H1 (cell line): ENCODE data around the gene GSC. TPM values are rescaled to one million over a fixed set of nuclear protein-coding genes. Genes with fewer than 3 reads are reported as not detected.

Experiments
- CTCF ChIA-PET: fragments of 300-600 bp; sonication (Branson Sonifier 250); formaldehyde crosslinking; loops from one replicate; lab custom pipeline; 2021; ENCODE audit not compliant: partially characterized antibody; lab: Charles Lee
- POLR2A ChIA-PET: fragments of 300-600 bp; sonication (Branson Sonifier 250); formaldehyde crosslinking; loops from one replicate; lab custom pipeline; 2021; ENCODE audit warnings: inconsistent platforms; ENCODE audit not compliant: partially characterized antibody; lab: Charles Lee
- DNase-seq, 2 experiments: peaks; one replicate each; pipeline versions ENCODE4 v3.0.0 to v3.0.0-alpha.2; 2010 to 2022; ENCODE audit warnings: low spot score in 2 of 2, low read depth in 1 of 2, mixed read lengths in 1 of 2
- FAIRE-seq: peaks from 2 replicates; lab custom pipeline; 2011; peaks lifted over from hg19 to GRCh38; lab: Jason Lieb, UNC
- H2AFZ ChIP-seq: 2 replicates; pipeline ENCODE4 v1.8.1; 2012; ENCODE audit warnings: low read length, inconsistent platforms
- H2AK5ac ChIP-seq: 2 replicates; pipeline ENCODE4 v1.6.1; 2013; ENCODE audit warnings: low read depth, low read length
- H2BK120ac ChIP-seq: replicated peaks from 2 replicates; pipeline ENCODE3; 2013; ENCODE audit warnings: low read depth, low read length, inconsistent platforms
- H2BK12ac ChIP-seq: 2 replicates; pipeline ENCODE4 v1.6.1; 2013; ENCODE audit warnings: low read depth, low read length
- H2BK15ac ChIP-seq: 2 replicates; pipeline ENCODE4 v1.6.1; 2013; ENCODE audit warnings: low read length
- H2BK20ac ChIP-seq: 2 replicates; pipeline ENCODE4 v1.6.1; 2013; ENCODE audit warnings: low read length
- H2BK5ac ChIP-seq: 2 replicates; pipeline ENCODE4 v1.6.1; 2013; ENCODE audit warnings: low read depth, low read length
- H3K14ac ChIP-seq: 2 replicates; pipeline ENCODE4 v1.6.1; 2013; ENCODE audit warnings: inconsistent platforms; ENCODE audit not compliant: insufficient read length
- H3K18ac ChIP-seq: 2 replicates; pipeline ENCODE4 v1.6.1; 2013; ENCODE audit warnings: low read length; ENCODE audit errors: extremely low read depth
- H3K23ac ChIP-seq: 2 replicates; pipeline ENCODE4 v1.6.1; 2013; ENCODE audit warnings: inconsistent platforms; ENCODE audit not compliant: insufficient read length
- H3K23me2 ChIP-seq: 2 replicates; pipeline ENCODE4 v1.6.1; 2013; ENCODE audit warnings: low read depth, low read length
- H3K27ac ChIP-seq: 2 replicates; pipeline ENCODE4 v1.6.1; 2011; ENCODE audit warnings: low read depth, low read length, inconsistent platforms
- H3K27me3 ChIP-seq, 4 experiments: replicated peaks in 1 of 4; 1 replicate in 1 of 4; 2 replicates in 3 of 4; pipeline versions ENCODE4 v1.6.1 to v1.8.1; 2011 to 2013; ENCODE audit warnings: low read length in 3 of 4, mild to moderate bottlenecking in 3 of 4, inconsistent platforms in 2 of 4, mixed read lengths in 2 of 4, moderate library complexity in 1 of 4; ENCODE audit not compliant: control insufficient read depth in 3 of 4, insufficient read depth in 3 of 4; ENCODE audit errors: extremely low read depth in 1 of 4
- H3K36me3 ChIP-seq, 4 experiments: 2 replicates each; pipeline versions ENCODE4 v1.6.1 to v1.8.1; 2011 to 2013; ENCODE audit warnings: mild to moderate bottlenecking in 4 of 4, low read length in 3 of 4, moderate library complexity in 2 of 4, control low read depth in 1 of 4, inconsistent platforms in 1 of 4; ENCODE audit not compliant: insufficient read depth in 4 of 4, control insufficient read depth in 2 of 4
- H3K4ac ChIP-seq: replicated peaks from 2 replicates; pipeline ENCODE3; 2013; ENCODE audit warnings: low read length, low read depth, mixed read lengths, inconsistent platforms; ENCODE audit not compliant: insufficient read length
- H3K4me1 ChIP-seq, 4 experiments: replicated peaks in 1 of 4; 1 replicate in 1 of 4; 2 replicates in 3 of 4; pipeline versions ENCODE4 v1.6.1 to v1.8.1; 2011 to 2013; ENCODE audit warnings: low read length in 3 of 4, inconsistent platforms in 2 of 4, mixed read lengths in 1 of 4; ENCODE audit not compliant: insufficient read depth in 4 of 4, control insufficient read depth in 3 of 4
- H3K4me2 ChIP-seq, 2 experiments: 2 replicates each; pipeline versions ENCODE4 v1.6.1 to v1.8.1; 2011 to 2013; ENCODE audit warnings: low read depth in 2 of 2, low read length in 2 of 2, control low read depth in 1 of 2, inconsistent platforms in 1 of 2, mild to moderate bottlenecking in 1 of 2; ENCODE audit not compliant: insufficient read depth in 1 of 2
- H3K4me3 ChIP-seq, 4 experiments: fragments of 200-600, 300-600 bp in 1 of 4; sonication (generic), shearing (Covaris generic), sonication (Bioruptor Twin) in 1 of 4; 2 replicates each; pipeline versions ENCODE4 v1.5.1 to v1.8.1; 2011 to 2016; ENCODE audit warnings: low read length in 4 of 4, low read depth in 3 of 4, control low read depth in 2 of 4, inconsistent platforms in 2 of 4, mild to moderate bottlenecking in 2 of 4, mixed read lengths in 1 of 4, moderate library complexity in 1 of 4; ENCODE audit not compliant: insufficient read depth in 2 of 4; ENCODE audit errors: extremely low read depth in 1 of 4
- H3K56ac ChIP-seq: replicated peaks from 2 replicates; pipeline ENCODE3; 2013; ENCODE audit warnings: low read depth, mild to moderate bottlenecking, mixed read lengths, low read length, inconsistent platforms; ENCODE audit not compliant: insufficient read length
- H3K79me1 ChIP-seq: 2 replicates; pipeline ENCODE4 v1.6.1; 2013; ENCODE audit warnings: low read depth, low read length, control low read depth
- H3K79me2 ChIP-seq, 2 experiments: 2 replicates each; pipeline versions ENCODE4 v1.6.1 to v1.8.1; 2012 to 2013; ENCODE audit warnings: low read length in 2 of 2, mild to moderate bottlenecking in 2 of 2, inconsistent platforms in 1 of 2; ENCODE audit not compliant: insufficient read depth in 2 of 2, control insufficient read depth in 1 of 2
- H3K9ac ChIP-seq, 4 experiments: replicated peaks in 1 of 4; 1 replicate in 1 of 4; 2 replicates in 3 of 4; pipeline versions ENCODE4 v1.6.1 to v1.8.1; 2011 to 2013; ENCODE audit warnings: low read depth in 3 of 4, low read length in 3 of 4, control low read depth in 2 of 4, mild to moderate bottlenecking in 2 of 4, moderate library complexity in 2 of 4, inconsistent platforms in 1 of 4; ENCODE audit errors: extremely low read depth in 1 of 4
- H3K9me3 ChIP-seq, 2 experiments: 2 replicates each; pipeline versions ENCODE4 v1.6.1 to v1.8.1; 2012 to 2013; ENCODE audit warnings: mild to moderate bottlenecking in 2 of 2, moderate library complexity in 2 of 2, control low read depth in 1 of 2, inconsistent platforms in 1 of 2, low read depth in 1 of 2, low read length in 1 of 2, mixed read lengths in 1 of 2; ENCODE audit not compliant: insufficient read depth in 2 of 2
- H4K20me1 ChIP-seq, 2 experiments: replicated peaks in 1 of 2; 2 replicates each; pipeline versions ENCODE3 to v1.8.1; 2011 to 2013; ENCODE audit warnings: inconsistent platforms in 2 of 2, low read length in 2 of 2, mild to moderate bottlenecking in 1 of 2; ENCODE audit not compliant: insufficient read depth in 2 of 2, control insufficient read depth in 1 of 2
- H4K5ac ChIP-seq: 2 replicates; pipeline ENCODE4 v1.6.1; 2013; ENCODE audit warnings: low read length, low read depth, mixed read lengths, inconsistent platforms; ENCODE audit not compliant: insufficient read length
- H4K8ac ChIP-seq: 2 replicates; pipeline ENCODE4 v1.8.0; 2013; ENCODE audit warnings: mild to moderate bottlenecking, moderate library complexity, low read length, inconsistent platforms; ENCODE audit not compliant: insufficient read depth; ENCODE audit errors: extremely low read depth
- H4K91ac ChIP-seq: replicated peaks from 2 replicates; pipeline ENCODE3; 2013; ENCODE audit warnings: low read length, mixed read lengths, inconsistent platforms; ENCODE audit not compliant: insufficient read length
- ASH2L ChIP-seq: fragments of 200-600, 300-600 bp; sonication (generic); IDR thresholded peaks from one replicate; pipeline ENCODE4 v1.7.1; 2017; ENCODE audit warnings: low read length
- ATF3 ChIP-seq: IDR thresholded peaks from 2 replicates; pipeline ENCODE4 v1.6.1; 2011; ENCODE audit warnings: low read depth, mild to moderate bottlenecking, low read length; ENCODE audit not compliant: insufficient read depth
- CREB1 ChIP-seq: IDR thresholded peaks from 2 replicates; pipeline ENCODE4 v1.6.1; 2012; ENCODE audit warnings: inconsistent platforms
- EP300 ChIP-seq, 2 experiments: IDR thresholded peaks; 1 replicate in 1 of 2; 2 replicates in 1 of 2; pipeline ENCODE4 v1.6.1; 2011 to 2012; ENCODE audit warnings: low read depth in 2 of 2, low read length in 2 of 2, mild to moderate bottlenecking in 2 of 2, borderline replicate concordance in 1 of 2, inconsistent platforms in 1 of 2, moderate library complexity in 1 of 2
- GTF2F1 ChIP-seq: IDR thresholded peaks from 2 replicates; pipeline ENCODE4 v1.6.1; 2012; ENCODE audit warnings: low read depth, low read length, improper control_type of control experiment, borderline replicate concordance
- HDAC6 ChIP-seq: IDR thresholded peaks from one replicate; pipeline ENCODE4 v1.7.1; 2012; ENCODE audit warnings: low read depth, mild to moderate bottlenecking, inconsistent platforms, low read length, moderate library complexity
- JUN ChIP-seq: IDR thresholded peaks from 2 replicates; pipeline ENCODE4 v1.6.1; 2011; ENCODE audit warnings: low read depth, mild to moderate bottlenecking, improper control_type of control experiment, low read length
- JUND ChIP-seq: IDR thresholded peaks from 2 replicates; pipeline ENCODE4 v1.6.1; 2011; ENCODE audit warnings: mild to moderate bottlenecking, improper control_type of control experiment, low read length
- NRF1 ChIP-seq: IDR thresholded peaks from 2 replicates; pipeline ENCODE4 v1.6.1; 2011; ENCODE audit warnings: mild to moderate bottlenecking, low read depth, low read length, improper control_type of control experiment
- POLR2AphosphoS5 ChIP-seq: IDR thresholded peaks from 2 replicates; pipeline ENCODE4 v1.6.1; 2011; ENCODE audit warnings: low read depth, low read length
- RAD21 ChIP-seq, 2 experiments: IDR thresholded peaks in 1 of 2; conservative IDR thresholded peaks in 1 of 2; 2 replicates each; pipeline ENCODE4 v1.6.1; 2011; ENCODE audit warnings: low read depth in 2 of 2, low read length in 2 of 2, improper control_type of control experiment in 1 of 2, inconsistent platforms in 1 of 2, mild to moderate bottlenecking in 1 of 2, moderate library complexity in 1 of 2
- RFX5 ChIP-seq: IDR thresholded peaks from 2 replicates; pipeline ENCODE4 v1.6.1; 2011; ENCODE audit warnings: low read depth, low read length, improper control_type of control experiment, borderline replicate concordance
- SIRT6 ChIP-seq: IDR thresholded peaks from one replicate; pipeline ENCODE4 v1.7.1; 2012; ENCODE audit warnings: low read length, inconsistent platforms
- SRF ChIP-seq: IDR thresholded peaks from 2 replicates; pipeline ENCODE4 v1.6.1; 2011; ENCODE audit warnings: mild to moderate bottlenecking, low read depth, low read length, moderate library complexity
- ZNF274 ChIP-seq: IDR thresholded peaks from 2 replicates; pipeline ENCODE4 v1.7.0; 2012; ENCODE audit warnings: low read length, borderline replicate concordance; ENCODE audit errors: extremely low read depth
- whole genome bisulfite sequencing, 2 experiments: shearing (Covaris generic) in 1 of 2; methylation state at CpG; one replicate each; pipeline versions ENCODE4 v1.1.6 to v1.1.7; 2013 to 2015; ENCODE audit warnings: low lambda C conversion rate in 2 of 2, mixed read lengths in 2 of 2, inconsistent platforms in 1 of 2, low coverage in 1 of 2, missing lambda C conversion rate in 1 of 2; ENCODE audit not compliant: insufficient replicate concordance in 2 of 2, insufficient coverage in 1 of 2, insufficient read length in 1 of 2; ENCODE audit errors: extremely low coverage in 1 of 2, missing lambda C conversion rate in 1 of 2; 5-methylcytosine and 5-hydroxymethylcytosine counted together
- polyA plus RNA-seq, 7 experiments: library from polyadenylated mRNA; depleted of rRNA in 3 of 7; stranded (reverse) in 5 of 7; unstranded in 2 of 7; fragments of >200 nt in 5 of 7; fragments of 200-250 nt in 2 of 7; gene quantifications; 1 replicate in 5 of 7; 2 replicates in 1 of 7; 4 replicates in 1 of 7; pipeline versions ENCODE4 v1.2.1 to v1.2.3, GENCODE V29; 2011 to 2013; ENCODE audit warnings: missing spikeins in 2 of 7, mixed read lengths in 2 of 7
- total RNA-seq: library from RNA; stranded (reverse); fragmentation: NEBNext Ultra II Directional; extraction: Animal tissue kit (Norgen Biotek cat#: 25700); gene quantifications from 2 replicates; pipeline ENCODE4 v1.2.1, GENCODE V29; 2021

Gene GSC
- total and polyA plus RNA-seq, 2 of the 8 experiments (the other 6 are each of a cell fraction or from before 2014, with no cell fraction given): 0.17 to 0.54 TPM

- peaks cover 0 to 2% (median under 1%) of the 10 kb centered on the region in 4 experiments; a peak in 1 of 7 replicates for H3K27me3 ChIP-seq
- no peak overlapping the region for H4K91ac ChIP-seq
- CTCF ChIA-PET: interaction anchor here (0.9 to 1.4 kb wide), 3 partner anchors 74 to 645 kb away, joined by 3 to 7 read pairs (median 4); no protein-coding TSS in a partner anchor
- TF ChIP-seq JUND (no peak), SRF (no peak), EP300 (IDR thresholded peaks at IDR 0.05; ENCODE audit: borderline replicate concordance in 1 of 2, low read depth in 2 of 2, low read length in 2 of 2) (no peak), ASH2L (no peak), ZNF274 (no peak), POLR2AphosphoS5 (no peak), ATF3 (no peak), RFX5 (no peak), CREB1 (no peak), JUN (no peak), HDAC6 (no peak), GTF2F1 (no peak), SIRT6 (no peak), RAD21 (IDR thresholded peaks at IDR 0.05 in 1 of 2, conservative IDR thresholded peaks at IDR 0.05 in 1 of 2; ENCODE audit: low read depth in 2 of 2, low read length in 2 of 2) (no peak), NRF1 (no peak)
Observed at GRCh38 chr14:94787092-94787491, 17.2 kb upstream of the GSC start.

More at GRCh38 chr14:94787092-94787491, 17.2 kb upstream of the GSC start:
- no peak overlapping the region for H2BK20ac ChIP-seq
- no peak overlapping the region for H3K27ac ChIP-seq
- no peaks in the 10 kb centered on the region for H3K79me2 ChIP-seq
- no peaks in the 10 kb centered on the region for H3K9me3 ChIP-seq
- no peak overlapping the region for H2BK12ac ChIP-seq
- H4K8ac ChIP-seq: no peak overlapping the region
- H3K79me1 ChIP-seq: no peaks in the 10 kb centered on the region
- H2BK5ac ChIP-seq: no peak overlapping the region
- H3K14ac ChIP-seq: no peak overlapping the region
- H3K9ac ChIP-seq: no peak overlapping the region
- H2AK5ac ChIP-seq: no peak overlapping the region
- no peak overlapping the region for H3K4ac ChIP-seq
- H2AFZ ChIP-seq: no peak overlapping the region
- DNase-seq (no peak), FAIRE-seq (no peak)
- no peak overlapping the region for H4K5ac ChIP-seq
- H2BK15ac ChIP-seq: no peak overlapping the region
- H3K56ac ChIP-seq: no peak overlapping the region
- H3K18ac ChIP-seq: no peak overlapping the region
- H3K23me2 ChIP-seq: no peaks in the 10 kb centered on the region
- H3K23ac ChIP-seq: no peak overlapping the region
- H3K4me1 ChIP-seq: no peaks in the 10 kb centered on the region; a peak in 1 of 7 replicates
- H2BK120ac ChIP-seq: no peak overlapping the region
- POLR2A ChIA-PET: no interaction called here
- WGBS, 2 experiments: 77% methylated on average over 5 of the region's 5 CpGs; no CpG with 5 or more reads in 1 of the 2 experiments
- no peak overlapping the region for H3K4me3 ChIP-seq
- H3K36me3 ChIP-seq: no peaks in the 10 kb centered on the region
- no peak overlapping the region for H3K4me2 ChIP-seq
- H4K20me1 ChIP-seq: no peaks in the 10 kb centered on the region
